ENCODE measurements around the gene SPRY4.

- TF ChIP-seq POLR2AphosphoS5 (IDR thresholded peaks at IDR 0.05) = no peak
- no peak for TF ChIP-seq CTCF (IDR thresholded peaks at IDR 0.05)
Observed at GRCh38 chr5:142306077-142306502, 18.7 kb downstream of the SPRY4 start.
